Ectodermal cell (in vitro differentiated cells): ENCODE data around the gene ZBTB16.

Experiments
- H3K27ac ChIP-seq: 2 replicates; pipeline ENCODE4 v1.7.0; 2013; ENCODE audit warnings: mild to moderate bottlenecking, low read depth, low read length; ENCODE audit not compliant: insufficient read depth, poor library complexity, severe bottlenecking
- H3K27me3 ChIP-seq: 2 replicates; pipeline ENCODE4 v1.7.0; 2013; ENCODE audit warnings: mild to moderate bottlenecking, low read length; ENCODE audit not compliant: insufficient read depth, control insufficient read depth, poor library complexity, severe bottlenecking
- H3K36me3 ChIP-seq: one replicate; pipeline ENCODE4 v1.7.0; 2013; ENCODE audit warnings: low read length; ENCODE audit not compliant: control insufficient read depth, insufficient read depth
- H3K4me1 ChIP-seq: one replicate; pipeline ENCODE4 v1.7.0; 2013; ENCODE audit warnings: low read length; ENCODE audit not compliant: control insufficient read depth, insufficient read depth
- H3K4me3 ChIP-seq: 2 replicates; pipeline ENCODE4 v1.7.0; 2013; ENCODE audit warnings: low read depth, low read length, control low read depth; ENCODE audit not compliant: insufficient read depth
- H3K9me3 ChIP-seq: 2 replicates; pipeline ENCODE4 v1.7.0; 2013; ENCODE audit warnings: mild to moderate bottlenecking, low read length, moderate library complexity; ENCODE audit not compliant: control insufficient read depth
- WGBS, 2 experiments: methylation state at CpG; one replicate each; pipeline ENCODE4 v1.1.7; 2013; ENCODE audit warnings: missing lambda C conversion rate in 2 of 2; 5-methylcytosine and 5-hydroxymethylcytosine counted together

ZBTB16 gene

DNA sequence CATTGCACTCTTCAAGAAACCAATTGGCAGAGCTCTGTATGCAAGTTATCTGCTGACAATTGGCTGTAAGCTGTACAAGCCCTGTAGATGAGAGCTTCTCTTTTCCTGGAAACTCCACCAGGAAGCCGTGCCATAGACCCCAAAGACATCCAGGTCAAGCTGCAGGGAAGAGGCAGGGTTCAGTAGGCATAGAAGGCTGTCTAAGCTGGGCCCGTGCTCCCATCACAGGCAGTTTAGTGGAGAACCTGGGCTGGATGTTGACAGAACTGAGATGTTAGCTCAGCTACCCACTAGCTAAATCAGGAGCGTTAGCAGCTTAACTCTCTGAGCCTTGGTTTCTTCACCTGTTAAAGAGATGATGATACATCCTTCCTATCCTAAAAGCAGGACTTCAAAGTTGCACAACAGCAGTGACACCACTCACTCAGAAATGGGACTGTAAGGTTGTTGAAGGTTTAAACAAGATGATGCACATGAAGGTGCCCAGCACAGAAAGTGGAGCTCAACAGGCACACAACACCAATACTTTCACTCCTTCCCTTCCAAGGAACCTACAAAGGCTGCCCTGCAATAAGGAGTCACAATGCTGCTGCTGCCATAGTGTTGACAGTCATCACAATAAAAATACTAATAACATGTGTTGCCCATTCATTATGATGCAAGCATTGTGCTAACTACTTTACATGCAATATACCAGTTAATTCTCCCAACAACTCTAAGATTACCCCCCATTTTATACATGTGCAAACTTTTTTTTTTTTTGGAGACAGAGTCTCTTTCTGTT is 115.4 kb downstream of the ZBTB16 start:
- Histone ChIP-seq H3K36me3 (no peaks in the 10 kb centered on the region), H3K27ac (no peak overlapping the region), H3K27me3 (no peaks in the 10 kb centered on the region), H3K9me3 (no peaks in the 10 kb centered on the region), H3K4me3 (no peak overlapping the region), H3K4me1 (peaks cover 50% of the 10 kb centered on the region)
- 64 to 65% methylated on average over 3 of the region's 3 CpGs for WGBS, 2 experiments

DNA sequence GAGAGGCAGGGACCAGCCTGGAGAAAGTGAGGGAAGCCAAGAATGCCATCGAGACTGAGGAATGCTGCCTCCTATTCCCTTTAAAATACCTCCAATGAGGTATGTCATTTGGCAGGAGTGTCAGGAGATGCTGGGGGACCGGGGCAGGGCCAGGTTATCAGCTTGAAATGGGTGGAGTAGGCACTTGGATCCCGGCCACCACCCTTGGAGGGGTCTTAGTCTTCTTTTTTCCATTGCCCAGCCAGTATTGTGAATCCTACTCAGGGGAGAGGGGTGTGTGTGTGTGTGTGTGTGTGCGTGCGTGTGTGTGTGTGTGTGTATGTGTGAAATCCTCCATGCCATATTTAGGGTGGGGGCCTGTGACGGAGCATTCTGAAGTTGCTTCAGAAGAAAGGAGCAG is 116.2 kb downstream of the ZBTB16 start:
- H3K27me3 ChIP-seq = no peaks in the 10 kb centered on the region
- H3K36me3 ChIP-seq = no peaks in the 10 kb centered on the region
- no peak overlapping the region for H3K4me3 ChIP-seq
- WGBS, 2 experiments = 87 to 92% methylated on average over 6 of the region's 6 CpGs
- H3K9me3 ChIP-seq = no peaks in the 10 kb centered on the region
- H3K4me1 ChIP-seq = peaks cover 46% of the 10 kb centered on the region
- H3K27ac ChIP-seq = no peak overlapping the region

DNA sequence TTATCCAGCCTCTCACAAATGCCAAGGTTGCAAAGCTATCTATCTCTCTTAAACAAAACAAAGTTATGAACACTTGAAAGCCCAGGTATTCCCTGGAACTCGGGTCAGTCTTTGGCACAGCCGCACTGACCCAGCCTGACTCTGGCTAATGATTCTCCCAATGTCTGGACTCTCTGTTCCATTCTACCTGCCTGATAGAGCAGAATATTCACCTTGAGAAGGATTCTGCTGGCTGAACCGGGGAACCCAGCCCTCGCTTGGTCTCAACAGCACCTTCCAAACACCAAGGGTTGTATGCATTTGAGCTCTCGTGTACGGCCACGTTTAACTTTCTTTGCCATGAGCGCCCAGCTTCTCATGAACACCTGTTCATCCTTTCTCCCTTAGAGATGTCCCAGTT is 116.8 kb downstream of the ZBTB16 start:
- no peaks in the 10 kb centered on the region for H3K36me3 ChIP-seq

DNA sequence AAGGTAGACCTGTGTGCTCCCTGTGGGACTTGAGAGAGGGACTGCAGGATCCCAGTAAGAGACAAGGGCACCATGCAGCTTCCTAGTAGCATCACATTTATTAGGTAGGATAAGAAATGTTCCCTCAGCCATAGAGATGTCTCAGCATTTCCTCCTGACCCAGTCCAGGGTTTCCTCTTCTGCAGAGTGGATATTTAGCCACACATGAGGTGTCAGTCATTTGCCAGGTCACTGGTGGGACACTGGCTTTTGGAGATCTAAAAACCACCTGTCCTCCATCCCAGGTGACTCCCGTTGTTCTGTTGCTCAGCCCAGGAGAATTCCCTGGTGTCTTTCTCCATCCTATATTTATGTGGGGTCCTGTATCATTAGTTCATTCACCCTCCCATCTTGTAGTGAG is 119.1 kb downstream of the ZBTB16 start:
- Histone ChIP-seq H3K4me1 (peaks cover 38% of the 10 kb centered on the region), H3K9me3 (no peaks in the 10 kb centered on the region), H3K4me3 (no peak overlapping the region), H3K27me3 (no peaks in the 10 kb centered on the region), H3K27ac (no peak overlapping the region), H3K36me3 (no peaks in the 10 kb centered on the region)
- 95 to 98% methylated on average over 1 of the region's 1 CpG for WGBS, 2 experiments

More for the DNA sequence above, 116.8 kb downstream of the ZBTB16 start:
- Histone ChIP-seq H3K4me1 (peaks cover 40% of the 10 kb centered on the region), H3K9me3 (no peaks in the 10 kb centered on the region), H3K4me3 (no peak overlapping the region), H3K27ac (no peak overlapping the region), H3K27me3 (no peaks in the 10 kb centered on the region)
- 93 to 96% methylated on average over 8 of the region's 8 CpGs for WGBS, 2 experiments

DNA sequence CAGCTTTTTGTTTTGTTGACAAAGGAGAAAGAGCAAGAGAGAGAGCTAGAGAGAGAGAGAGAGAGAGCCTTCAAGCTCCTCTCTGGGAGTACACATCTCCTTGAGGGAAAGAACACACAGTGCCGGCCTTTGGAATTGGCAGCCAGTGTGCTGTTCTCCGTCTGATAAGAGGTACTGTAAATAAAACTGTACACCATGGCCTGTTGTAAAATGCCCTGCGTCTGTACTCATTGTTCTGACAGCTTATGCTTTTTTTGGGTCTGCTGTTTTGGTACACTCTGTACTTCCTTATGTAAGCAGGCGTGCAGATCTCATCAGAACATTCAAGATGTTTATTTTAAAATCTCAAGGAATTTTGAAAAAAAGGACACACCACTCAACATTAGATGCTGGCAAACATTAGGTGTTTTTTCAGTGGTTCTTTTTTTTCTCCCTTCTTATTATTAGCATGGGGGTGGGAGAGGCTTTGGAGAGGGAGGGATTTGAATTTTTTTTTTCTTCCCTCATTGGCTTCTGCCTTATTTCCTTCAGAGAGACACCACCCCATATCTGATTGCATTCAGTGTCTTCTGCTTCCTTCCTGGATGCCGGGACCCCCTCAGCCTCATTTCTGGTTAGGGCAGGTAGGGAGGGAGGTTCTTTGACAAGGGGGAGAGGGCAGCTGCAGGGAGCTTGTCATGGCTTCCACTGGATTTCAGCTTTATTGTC is 119.9 kb downstream of the ZBTB16 start:
- Histone ChIP-seq H3K4me3 (no peak overlapping the region), H3K36me3 (no peaks in the 10 kb centered on the region), H3K27me3 (no peaks in the 10 kb centered on the region), H3K9me3 (no peaks in the 10 kb centered on the region), H3K27ac (no peak overlapping the region), H3K4me1 (peaks cover 38% of the 10 kb centered on the region)
- 85 to 89% methylated on average over 5 of the region's 5 CpGs for WGBS, 2 experiments

DNA sequence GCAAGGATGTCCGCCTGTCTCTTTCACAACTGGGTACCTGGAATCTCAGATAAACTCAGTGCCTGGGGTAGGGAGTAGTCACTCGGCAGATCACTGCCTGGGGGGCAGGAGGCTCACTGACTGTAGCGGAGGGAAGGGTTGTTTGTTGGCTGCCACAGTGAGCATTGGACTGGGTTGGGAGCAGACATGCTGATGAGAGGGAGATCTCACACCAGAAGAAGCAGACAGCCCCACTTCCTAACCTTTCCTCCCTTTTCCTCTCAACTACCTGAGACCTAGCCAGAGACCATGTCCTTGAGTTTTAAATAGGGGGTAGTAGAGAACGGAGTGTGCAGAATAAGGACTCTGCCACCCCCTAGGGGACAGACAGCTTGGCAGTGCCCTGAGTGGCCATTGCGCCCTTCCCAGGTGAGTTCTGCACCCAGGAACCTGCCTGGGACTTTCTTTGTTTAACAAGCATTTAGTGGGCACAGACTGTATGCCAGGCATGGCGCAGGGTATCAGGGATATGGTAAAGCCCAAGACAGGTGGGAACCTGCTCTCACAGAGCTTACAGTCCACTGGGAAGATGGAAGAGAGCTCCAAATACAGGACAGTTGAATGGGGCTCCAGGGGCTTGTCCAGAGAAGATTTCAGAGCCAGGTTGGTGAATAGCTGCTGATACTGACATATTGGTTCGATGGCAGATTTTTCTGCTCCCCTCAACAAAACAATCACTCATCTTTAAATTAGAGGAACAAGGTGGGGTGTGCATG is 121.0 kb downstream of the ZBTB16 start:
- H3K27me3 ChIP-seq = no peaks in the 10 kb centered on the region
- no peak overlapping the region for H3K27ac ChIP-seq
- H3K9me3 ChIP-seq = no peaks in the 10 kb centered on the region
- 80 to 82% methylated on average over 6 to 7 of the region's 7 CpGs for WGBS, 2 experiments
- H3K36me3 ChIP-seq = no peaks in the 10 kb centered on the region
- no peak overlapping the region for H3K4me3 ChIP-seq
- peaks cover 38% of the 10 kb centered on the region for H3K4me1 ChIP-seq

DNA sequence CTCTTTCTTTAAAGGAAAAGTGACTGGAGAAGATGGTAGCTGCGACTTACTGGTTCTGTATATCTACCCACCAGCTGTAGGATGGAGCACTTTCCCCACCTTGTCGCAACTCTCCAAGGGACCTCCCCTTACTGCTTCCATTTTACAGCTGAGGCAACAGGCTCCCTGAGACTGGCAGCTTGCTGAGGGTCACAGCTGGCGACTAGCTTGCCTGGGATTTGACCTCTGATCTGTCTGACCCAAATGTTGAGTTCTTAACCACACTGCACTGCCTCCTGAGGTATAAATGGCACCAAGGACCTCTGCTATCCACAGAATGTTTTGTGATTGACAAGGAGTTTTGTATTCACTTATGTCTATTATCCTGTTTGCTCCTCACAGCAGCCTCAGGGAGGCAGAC is 121.7 kb downstream of the ZBTB16 start:
- Histone ChIP-seq H3K27me3 (no peaks in the 10 kb centered on the region), H3K4me1 (peaks cover 38% of the 10 kb centered on the region), H3K9me3 (no peaks in the 10 kb centered on the region), H3K4me3 (no peak overlapping the region), H3K36me3 (no peaks in the 10 kb centered on the region), H3K27ac (no peak overlapping the region)
- WGBS, 2 experiments = 93% methylated on average over 3 of the region's 3 CpGs

DNA sequence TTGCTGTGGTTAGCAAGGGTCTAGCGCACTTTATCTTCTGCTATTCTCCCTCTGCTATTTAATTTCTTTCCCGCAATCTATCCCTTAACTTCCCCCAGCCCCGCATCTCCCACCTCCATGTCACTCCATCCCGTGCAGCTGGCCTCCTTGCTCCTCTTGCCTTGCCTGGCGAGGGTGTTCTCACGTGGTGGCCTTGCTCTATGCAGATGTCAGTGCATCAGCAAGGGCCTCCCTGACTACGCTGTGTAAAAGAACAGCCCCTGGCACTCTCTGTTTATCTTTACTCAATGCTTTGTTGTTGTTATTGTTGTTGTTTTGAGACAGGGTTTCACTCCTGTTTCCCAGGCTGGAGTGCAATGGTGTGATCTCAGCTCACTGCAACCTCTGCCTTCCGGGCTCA is 122.2 kb downstream of the ZBTB16 start:
- Histone ChIP-seq H3K4me3 (no peak overlapping the region), H3K9me3 (no peaks in the 10 kb centered on the region), H3K36me3 (peaks cover 5% of the 10 kb centered on the region), H3K27ac (no peak overlapping the region), H3K4me1 (peaks cover 38% of the 10 kb centered on the region), H3K27me3 (no peaks in the 10 kb centered on the region)
- 88 to 94% methylated on average over 8 of the region's 8 CpGs for WGBS, 2 experiments

DNA sequence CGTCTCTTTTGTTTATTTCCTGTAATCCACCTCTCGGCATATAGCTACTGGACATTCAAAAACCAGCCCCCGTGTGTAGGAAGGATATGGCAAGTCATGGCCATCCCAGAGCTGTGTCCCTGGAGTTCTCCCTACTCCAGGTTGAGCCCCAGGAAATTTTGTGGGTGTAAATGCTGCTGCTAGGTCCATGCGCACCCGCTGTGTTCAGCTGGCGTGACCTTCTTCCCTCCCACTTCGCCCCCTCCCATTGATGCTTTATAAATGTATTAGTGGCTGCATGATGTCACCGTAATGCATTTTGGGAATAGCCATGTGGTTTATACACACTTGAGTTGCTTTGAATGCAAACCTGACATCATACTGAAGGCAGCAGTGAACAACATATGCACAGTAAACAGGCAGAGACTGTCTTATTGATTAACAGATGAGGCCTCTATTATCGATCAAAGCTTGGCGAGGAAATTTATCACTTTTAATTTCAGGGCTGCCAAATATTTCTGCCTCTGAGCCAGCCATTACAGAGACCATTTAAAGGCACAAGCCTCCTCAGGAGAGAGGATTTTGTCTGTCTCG is 123.0 kb downstream of the ZBTB16 start:
- WGBS, 2 experiments = 90 to 97% methylated on average over 11 of the region's 11 CpGs
- Histone ChIP-seq H3K4me1 (peaks cover 38% of the 10 kb centered on the region), H3K9me3 (no peaks in the 10 kb centered on the region)

DNA sequence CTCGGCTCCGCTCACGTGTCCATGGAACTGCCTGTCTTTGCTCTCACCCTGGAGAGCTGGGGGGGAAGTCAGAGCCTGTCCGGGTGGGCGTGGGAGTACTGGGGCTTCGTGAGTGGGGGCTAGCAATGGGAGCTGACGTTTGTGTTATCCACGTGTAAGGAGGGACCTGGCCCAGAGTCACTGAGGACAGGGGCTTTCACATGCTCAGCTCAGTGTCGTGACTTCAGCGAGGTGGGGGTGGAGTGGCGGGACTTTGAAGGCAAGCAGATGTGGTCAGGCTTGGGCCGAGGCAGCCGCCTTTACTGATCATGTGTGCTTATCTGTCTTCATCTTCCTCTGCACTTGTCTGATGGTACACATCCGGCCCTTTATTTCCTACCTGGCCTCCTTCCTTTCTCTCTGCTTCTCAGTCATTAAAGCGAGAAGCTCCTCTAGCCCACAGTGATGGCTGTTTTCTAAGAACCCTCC is 123.6 kb downstream of the ZBTB16 start:
- Histone ChIP-seq H3K27me3 (no peaks in the 10 kb centered on the region), H3K27ac (peak overlapping the region; percentile 26), H3K36me3 (peaks cover 9% of the 10 kb centered on the region), H3K4me3 (no peak overlapping the region), H3K4me1 (peaks cover 38% of the 10 kb centered on the region), H3K9me3 (no peaks in the 10 kb centered on the region)
- 83 to 86% methylated on average over 15 of the region's 15 CpGs for WGBS, 2 experiments

More for the DNA sequence above, 123.0 kb downstream of the ZBTB16 start:
- H3K27me3 ChIP-seq = no peaks in the 10 kb centered on the region
- H3K4me3 ChIP-seq = no peak overlapping the region
- no peak overlapping the region for H3K27ac ChIP-seq
- peaks cover 7% of the 10 kb centered on the region for H3K36me3 ChIP-seq
